Coronary artery (tissue), 2 donors: ENCODE measurements around the gene RALGPS1.

Experiments
- DNase-seq: peaks from one replicate; pipeline ENCODE4 v3.0.0-alpha.2; 2017; ENCODE audit warnings: low spot score
- H3K27ac ChIP-seq, 2 donors: fragments of 200-600 bp; sonication (generic); one replicate each; pipeline ENCODE4 v1.5.1; 2016 to 2019
- H3K4me3 ChIP-seq: fragments of 200-600 bp; sonication (generic); 2 replicates; pipeline ENCODE4 v1.5.1; 2016; ENCODE audit warnings: mild to moderate bottlenecking, moderate library complexity
- CTCF ChIP-seq: fragments of 200-600 bp; sonication (generic); IDR thresholded peaks from one replicate; pipeline ENCODE4 v1.5.1; 2019; ENCODE audit warnings: antibody characterized with exemption

Gene RALGPS1

DNA sequence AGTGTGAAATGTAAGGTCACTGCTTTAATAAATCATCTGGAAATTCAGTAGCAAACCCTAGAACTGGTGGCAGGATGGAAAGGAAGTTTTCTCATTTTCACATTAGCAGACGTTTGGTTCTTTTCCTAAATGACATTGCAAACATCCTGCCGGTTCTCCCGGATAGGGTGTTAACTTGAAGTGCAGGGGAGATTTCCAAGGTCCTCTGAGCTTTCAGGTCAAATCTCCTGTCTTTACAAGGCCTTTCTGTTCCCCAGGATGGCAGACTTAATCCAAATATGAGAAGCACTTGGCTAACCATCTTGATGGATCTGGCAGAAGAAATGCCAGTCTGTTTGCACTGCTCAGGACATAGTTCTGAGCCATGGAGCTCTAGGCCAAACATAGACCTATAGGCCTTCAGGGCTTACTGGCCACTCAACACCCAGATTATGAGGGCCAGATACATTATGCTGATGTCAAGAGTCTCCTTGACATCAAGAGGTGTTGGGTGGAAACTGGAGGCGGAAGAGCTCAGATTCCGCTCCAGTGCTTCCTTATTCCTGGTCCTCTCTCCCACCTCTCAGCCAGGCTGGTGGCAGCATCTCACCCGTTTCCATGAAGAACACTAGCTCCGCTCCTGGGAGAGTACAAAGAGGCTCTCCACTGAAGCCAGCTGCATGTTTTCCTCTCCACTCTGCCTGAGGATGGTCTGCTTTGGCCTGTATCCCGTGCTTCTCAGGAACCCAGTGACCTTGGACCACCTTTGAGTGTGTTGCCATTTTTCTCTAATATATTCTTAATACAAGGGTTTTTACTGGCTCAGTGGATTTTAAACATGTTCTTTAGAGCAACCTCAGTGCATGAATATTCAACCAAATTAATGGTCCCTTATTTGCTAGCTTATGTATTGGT is 61.0 kb downstream of the RALGPS1 start:
- no peak for TF ChIP-seq CTCF
- Histone ChIP-seq H3K4me3 (no peak overlapping the region), H3K27ac (no peak overlapping the region)
- no peak for DNase-seq

GRCh38 chr9:126979461-126979860 is 64.9 kb downstream of the RALGPS1 start:
- Histone ChIP-seq H3K4me3 (no peak overlapping the region), H3K27ac (no peak overlapping the region)
- TF ChIP-seq CTCF = no peak
- no peak for DNase-seq

GRCh38 chr9:126980231-126980630 is 65.6 kb downstream of the RALGPS1 start:
- H3K4me3 ChIP-seq = no peak overlapping the region
- no peak overlapping the region for H3K27ac ChIP-seq
- no peak for DNase-seq
- TF ChIP-seq CTCF = no peak

DNA sequence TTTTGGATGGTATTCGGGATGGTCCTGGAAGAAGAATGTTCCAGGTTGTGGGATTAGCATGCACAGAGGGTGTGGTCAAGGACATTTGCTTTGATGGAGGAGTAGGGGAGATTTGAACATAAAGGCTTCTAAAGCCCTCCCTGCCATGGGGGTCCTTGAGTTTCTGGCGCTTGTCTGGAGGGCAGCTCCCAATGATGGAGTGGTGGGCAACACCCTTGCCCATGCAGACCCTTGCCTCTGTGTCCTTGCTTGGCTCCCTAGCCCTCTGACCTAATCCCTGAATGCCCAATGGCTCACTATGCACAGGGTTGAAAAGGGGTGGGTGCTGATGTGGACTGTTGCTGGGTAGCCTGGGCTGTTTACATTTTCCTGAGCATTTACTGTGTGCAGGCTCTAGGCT is 66.6 kb downstream of the RALGPS1 start:
- H3K27ac ChIP-seq = no peak overlapping the region
- no peak overlapping the region for H3K4me3 ChIP-seq
- no peak for DNase-seq
- no peak for TF ChIP-seq CTCF

- no peak for TF ChIP-seq CTCF
- Histone ChIP-seq H3K4me3 (no peak overlapping the region), H3K27ac (no peak overlapping the region)
- DNase-seq = no peak
These were observed 67.8 kb downstream of the RALGPS1 start for GRCh38 chr9:126982215-126983002.

DNA sequence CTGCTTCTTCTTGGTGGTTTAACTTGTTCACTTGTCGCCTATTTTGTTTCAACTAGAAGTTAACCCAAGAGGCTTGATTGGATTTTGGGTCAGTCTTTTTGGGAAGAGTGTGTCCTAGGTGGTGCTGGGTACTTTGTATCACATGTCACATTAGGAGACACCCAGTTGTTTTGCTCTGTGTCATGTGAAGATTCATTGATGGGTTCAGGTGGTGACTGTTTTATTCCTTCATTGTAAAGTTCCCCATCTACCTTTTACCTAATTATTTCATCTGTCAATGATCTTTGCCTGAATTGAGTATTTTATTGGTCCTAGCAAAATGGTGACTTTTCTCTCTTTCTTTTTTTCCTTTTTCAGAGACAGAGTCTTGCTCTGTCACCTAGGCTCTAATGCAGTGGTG is 69.2 kb downstream of the RALGPS1 start:
- no peak for TF ChIP-seq CTCF
- no peak overlapping the region for H3K27ac ChIP-seq
- no peak for DNase-seq
- H3K4me3 ChIP-seq = no peak overlapping the region
